Pons (tissue), 1 donor: ENCODE results near the gene RGS14.

Experiments used
- DNase-seq: peaks from one replicate; pipeline ENCODE4 v3.0.0-alpha.2; 2016; ENCODE audit warnings: low spot score

RGS14 gene

GRCh38 chr5:177382423-177383029, 24.8 kb downstream of the RGS14 start:
- no peak for DNase-seq

DNA sequence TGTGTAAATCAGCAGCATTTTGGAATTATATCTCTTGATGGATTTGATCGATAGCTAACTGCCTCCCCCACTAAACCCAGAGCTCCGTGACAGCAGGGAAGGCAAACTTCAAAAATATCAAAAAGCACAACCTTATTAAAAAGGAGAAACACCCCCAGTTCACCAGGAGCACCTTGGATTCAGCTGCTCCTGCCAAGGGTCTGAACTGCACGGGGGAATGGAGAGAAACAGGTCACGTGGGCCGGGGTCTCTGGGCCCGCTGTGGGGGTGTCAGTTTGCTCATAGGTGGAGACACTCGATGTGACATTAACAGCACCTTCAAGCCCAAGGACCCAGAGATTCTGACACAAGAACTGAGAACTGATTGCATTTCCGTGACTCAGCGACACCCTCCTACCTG, 25.5 kb downstream of the RGS14 start:
- no peak for DNase-seq

GRCh38 chr5:177384134-177384533, 26.4 kb downstream of the RGS14 start, which contains the start of gene SLC34A1:
Gene SLC34A1, plus strand, starts transcription at chr5:177384434. Its CDS starts 1,308 bp downstream, at chr5:177385742.
- no peak for DNase-seq

GRCh38 chr5:177385720-177386119, 28.0 kb downstream of the RGS14 start:
- DNase-seq = no peak

GRCh38 chr5:177386542-177386941, 28.8 kb downstream of the RGS14 start:
- no peak for DNase-seq

GRCh38 chr5:177387405-177387804, 29.7 kb downstream of the RGS14 start:
- no peak for DNase-seq

DNA sequence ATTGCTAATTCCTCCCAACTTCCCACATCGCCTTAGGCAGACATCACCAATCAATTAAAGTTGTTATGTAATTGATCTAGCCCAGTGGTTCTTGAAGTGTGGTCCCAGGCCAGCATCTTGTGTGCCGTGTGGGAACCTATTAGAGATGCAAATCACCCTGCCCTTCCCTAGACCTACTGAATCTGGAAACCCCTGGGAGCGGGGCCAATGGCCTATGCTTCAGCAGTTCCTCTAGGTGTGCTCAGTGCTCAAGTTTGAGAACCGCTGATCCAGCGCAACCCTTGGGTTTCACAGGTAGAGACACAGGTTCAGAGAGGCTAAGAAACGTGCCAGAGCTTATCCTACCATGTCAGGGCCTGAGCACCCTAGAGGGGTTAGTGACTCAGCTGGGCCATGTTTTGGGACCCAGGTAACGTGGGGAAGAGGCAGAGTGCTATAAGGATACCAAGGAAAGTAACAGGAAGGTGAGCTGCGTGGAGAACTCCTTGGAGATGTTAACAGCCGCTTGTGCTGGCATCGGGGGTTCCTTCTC, 30.9 kb downstream of the RGS14 start:
- no peak for DNase-seq

DNA sequence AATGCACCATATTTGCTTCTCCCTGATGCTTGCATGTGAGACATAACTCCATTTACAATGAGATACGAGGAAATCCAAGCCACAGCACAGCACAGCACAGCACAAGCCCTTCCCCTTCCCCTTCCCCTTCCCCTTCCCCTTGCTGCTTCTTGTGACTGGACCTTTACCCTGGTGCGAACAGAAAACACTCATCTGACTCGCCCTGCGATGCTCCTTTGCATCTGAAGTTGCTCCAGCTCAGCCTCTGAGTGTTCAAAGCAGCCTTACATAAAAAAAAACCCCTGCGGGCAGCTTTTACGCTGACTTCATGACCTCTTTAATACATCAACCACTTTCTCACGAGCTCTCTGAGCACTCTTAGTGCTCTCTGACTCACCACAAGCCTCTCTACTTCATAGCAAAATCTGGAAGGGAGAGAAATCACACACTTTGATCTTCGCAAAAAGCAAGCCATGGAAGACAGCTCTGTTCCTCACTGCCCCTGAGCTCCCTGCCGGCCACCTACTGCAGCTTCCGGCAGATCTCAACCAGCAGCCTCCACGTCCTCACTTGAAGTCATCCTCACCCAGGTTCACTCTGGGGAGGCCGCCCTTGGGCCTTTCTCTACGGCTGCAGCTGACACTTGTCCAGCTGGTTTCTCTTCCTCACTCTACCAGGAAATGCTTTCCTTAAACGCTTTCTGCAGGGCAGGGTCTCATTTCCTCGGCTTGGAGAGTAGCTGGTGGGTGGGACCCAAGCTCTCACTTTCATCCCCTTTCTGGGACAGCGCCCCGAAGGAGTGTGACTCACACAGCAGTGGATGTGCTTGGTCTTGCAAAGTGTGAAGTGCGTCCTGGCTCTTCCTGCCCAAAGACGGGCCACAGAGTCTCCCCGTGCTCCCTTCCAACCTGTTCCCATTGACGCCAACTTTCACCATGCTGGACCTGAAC, 31.8 kb downstream of the RGS14 start:
- DNase-seq = no peak

DNA sequence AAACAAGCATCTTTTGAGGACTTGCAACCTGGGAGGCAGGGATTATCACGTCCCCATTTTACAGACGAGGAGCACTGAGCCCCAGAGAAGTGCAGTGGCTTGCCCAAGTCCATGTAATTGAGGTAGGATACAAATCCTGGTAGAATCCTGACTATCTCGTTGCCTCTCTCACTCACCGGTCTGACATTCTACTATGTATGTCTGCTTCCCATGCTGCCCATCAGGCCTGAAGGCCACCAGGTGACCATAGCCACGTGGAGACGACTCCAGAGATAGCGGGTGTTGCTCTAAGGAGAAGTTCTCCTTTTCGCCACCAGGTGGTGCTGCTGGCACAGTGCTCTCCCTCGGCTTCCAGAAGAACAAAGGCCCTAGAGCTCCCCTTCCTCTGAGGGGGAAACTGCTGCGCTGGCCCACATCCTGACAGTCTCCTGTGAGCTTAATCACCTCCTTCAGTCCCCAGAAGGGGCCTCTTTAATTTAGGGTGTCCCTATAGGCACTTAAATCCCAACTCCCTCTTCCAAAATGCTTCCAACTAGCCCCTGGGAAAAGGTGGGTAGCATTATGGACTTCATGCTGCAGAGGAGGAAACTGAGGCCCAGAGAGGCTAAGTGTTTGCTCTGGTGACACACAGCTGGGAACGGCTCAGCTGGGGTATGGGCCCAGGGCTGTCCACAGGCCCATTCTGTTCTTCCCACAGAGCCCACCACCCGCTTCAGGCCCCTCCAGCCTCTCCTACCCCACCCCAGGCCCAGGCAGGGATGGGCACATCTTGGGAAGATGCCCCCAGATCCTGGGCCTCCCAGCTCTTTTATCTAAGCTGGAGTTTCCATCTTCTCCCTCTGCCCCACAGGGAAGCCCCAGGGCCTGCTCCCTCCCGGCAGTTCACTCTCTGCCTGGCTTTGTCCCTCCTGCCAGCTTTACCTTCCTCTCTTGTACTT, 32.9 kb downstream of the RGS14 start:
- DNase-seq = peak; percentile 73

GRCh38 chr5:177392765-177393164, 35.0 kb downstream of the RGS14 start:
- DNase-seq = no peak

DNA sequence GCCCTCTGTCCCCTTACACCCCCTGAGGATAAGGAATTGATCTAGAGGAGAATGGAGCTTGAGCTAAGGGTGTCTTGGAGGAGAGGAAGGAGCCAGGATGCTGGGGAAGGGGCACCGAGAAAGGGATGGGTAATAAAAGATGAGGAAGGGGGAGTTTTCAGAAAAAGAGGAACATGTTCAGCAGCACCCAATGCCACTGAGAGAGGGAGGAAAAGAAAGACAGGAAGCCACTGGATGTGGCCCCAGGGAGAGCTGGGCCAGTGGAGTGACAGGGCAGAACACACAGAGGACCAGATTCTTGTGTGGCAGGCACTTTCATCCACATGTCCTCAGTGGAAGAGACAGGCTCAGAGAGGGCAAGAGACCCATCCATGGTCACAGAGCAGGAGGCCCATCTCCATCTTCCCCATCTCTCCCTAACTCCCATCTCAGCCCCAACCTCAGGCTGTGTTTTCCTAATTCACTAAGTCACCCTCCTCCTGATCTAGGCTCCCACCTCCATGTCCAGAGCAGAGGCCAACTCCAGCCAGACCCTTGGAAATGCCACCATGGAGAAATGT, 35.6 kb downstream of the RGS14 start:
- DNase-seq = no peak

DNA sequence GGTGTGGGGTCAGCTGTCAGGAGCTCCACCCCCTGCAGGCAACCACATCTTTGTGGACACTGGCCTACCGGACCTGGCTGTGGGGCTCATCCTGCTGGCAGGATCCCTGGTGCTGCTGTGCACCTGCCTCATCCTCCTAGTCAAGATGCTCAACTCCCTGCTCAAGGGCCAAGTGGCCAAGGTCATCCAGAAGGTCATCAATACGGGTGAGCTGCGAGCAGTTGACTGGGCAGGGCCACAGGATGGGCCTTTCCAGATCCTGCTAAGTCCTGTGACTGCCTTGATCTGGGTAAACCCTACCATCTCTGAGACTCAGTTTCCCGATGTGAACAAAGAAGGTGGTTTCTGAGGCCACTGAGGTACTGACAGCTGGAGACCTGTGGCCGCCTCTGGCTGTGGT, 36.3 kb downstream of the RGS14 start:
- no peak for DNase-seq

DNA sequence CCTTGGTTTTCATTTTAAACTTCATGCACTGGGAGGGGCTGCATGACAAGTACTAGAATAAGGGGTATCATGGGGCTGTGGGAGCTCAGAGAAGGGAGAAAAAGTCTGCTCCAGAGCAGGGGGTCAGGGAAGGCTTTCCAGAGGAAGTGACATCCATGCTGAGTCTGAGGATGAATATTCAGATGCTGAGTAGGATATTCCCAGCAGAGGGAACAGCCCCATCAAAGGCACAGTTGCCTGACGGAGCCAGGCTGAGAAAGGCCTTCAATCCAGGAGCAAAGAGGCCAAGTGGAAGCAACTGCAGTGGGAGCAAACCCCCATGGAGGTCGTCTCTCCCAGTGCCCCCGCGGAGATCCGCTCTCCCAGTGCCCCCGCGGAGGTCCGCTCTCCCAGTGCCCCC, 38.4 kb downstream of the RGS14 start:
- DNase-seq = no peak

DNA sequence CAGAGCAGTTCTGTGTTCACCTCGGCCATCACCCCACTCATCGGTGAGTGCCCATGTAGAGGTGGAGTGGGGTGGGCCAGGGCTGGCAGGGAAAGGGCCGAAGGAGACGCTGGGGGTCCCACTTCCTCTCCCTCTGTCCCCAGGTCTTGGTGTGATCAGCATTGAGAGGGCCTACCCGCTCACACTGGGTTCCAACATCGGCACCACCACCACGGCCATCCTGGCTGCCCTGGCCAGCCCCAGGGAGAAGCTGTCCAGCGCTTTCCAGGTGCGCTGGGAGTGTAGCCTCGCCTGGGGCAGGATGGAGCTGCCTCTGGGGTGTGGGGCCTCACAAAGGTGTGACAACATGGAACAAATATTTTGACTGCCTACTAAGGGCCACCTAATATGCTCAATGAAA, 39.1 kb downstream of the RGS14 start:
- no peak for DNase-seq

GRCh38 chr5:177397875-177398390, 40.2 kb downstream of the RGS14 start:
- DNase-seq = no peak

DNA sequence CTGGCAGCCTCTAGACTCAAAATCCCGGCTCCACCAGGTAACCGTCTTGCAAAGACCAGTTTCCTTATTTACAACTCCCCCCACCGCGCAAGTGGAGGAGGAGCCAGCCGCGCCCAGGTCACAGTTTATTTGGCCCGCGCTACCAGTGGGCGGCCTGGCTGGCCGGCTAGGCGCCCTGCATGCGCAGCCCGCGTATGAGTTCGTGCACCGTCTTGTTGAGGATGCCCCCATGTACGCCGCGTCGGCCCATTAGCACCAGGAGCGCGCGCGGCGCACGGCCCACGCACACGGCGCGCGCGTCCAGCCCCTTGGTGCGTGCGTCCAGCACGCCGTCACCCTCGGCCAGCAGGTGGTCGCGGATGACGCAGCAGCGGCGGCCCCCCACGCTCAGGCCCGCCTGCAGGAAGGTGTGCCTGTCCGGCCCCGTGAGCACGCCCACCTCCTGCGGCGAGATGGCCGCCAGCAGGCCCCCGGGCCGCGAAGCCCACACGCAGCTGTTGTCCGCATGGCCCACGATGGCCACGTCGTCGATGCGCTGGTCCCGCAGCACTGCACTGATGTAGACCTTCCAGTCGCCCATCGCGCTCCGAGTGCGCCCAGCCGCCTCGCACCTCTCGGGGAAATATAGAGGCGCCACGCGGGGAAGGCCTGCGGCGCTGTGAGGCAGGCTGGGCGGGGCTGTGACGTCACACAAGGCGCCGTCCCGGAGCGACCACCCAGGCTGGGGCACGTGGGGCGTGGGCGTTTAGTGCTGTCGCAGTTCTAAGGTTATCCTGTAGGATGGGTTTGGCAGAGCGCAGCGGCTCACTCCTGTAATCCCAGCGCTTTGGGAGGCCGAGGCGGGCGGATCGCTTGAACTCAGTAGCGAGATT, 42.5 kb downstream of the RGS14 start, which contains the start of gene PFN3:
Gene PFN3, minus strand, starts transcription at position 665 of the 872 bp plus-strand sequence. Its CDS starts 85 bp downstream, at position 580.
- no peak for DNase-seq

DNA sequence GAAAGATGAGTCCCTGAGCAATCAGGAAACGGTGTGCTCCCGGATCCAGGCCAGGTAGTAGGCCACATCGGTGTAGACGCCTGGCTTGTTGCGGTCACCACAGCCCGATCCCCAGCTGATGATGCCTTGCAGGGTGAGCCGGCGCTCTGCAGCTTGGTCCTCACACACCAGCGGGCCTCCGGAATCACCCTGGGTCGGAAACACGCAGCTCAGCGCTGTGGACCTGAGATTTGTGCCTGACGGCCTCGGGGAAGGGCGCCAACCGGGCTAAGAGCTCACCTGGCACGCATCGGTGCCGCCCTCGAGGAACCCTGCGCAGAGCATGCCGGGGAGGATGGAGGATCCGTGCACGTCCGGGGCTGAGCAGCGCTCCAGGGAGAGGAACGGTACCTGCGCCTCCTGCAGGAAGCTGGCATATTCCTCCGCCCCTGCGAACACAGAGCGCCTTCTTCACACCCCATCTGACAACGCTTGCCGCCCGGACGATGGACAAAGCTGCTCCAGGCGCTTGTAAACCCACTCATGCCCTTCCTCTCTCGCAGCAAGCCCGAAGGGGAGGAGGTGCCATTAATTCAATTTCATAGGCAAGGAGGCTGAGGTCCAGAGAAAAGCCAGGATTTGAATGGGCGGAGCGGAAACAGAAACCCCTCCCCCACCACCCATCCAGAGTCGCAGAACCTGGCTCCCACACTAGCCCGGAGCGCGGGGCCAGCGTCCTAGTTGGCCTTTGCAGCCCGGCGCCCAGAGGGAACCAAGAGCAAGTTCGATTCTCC, 44.7 kb downstream of the RGS14 start:
- DNase-seq = no peak

- no peak for DNase-seq
These were observed 45.5 kb downstream of the RGS14 start for GRCh38 chr5:177403102-177403791.
